K562 (cell line): ENCODE results near the gene TMEM185B. TPM values are rescaled to one million over a fixed set of nuclear protein-coding genes. Genes with fewer than 3 reads are reported as not detected.

ENCODE experiments used
- ATAC-seq: fragments of 200-7000 bp; cut with Tn5 transposase; 3 replicates; pipeline ENCODE4 v1.9.1; 2020; ENCODE audit warnings: moderate library complexity
- BruUV-seq: library from RNA; stranded (reverse); fragments of 400-500 nt; replicated peaks from 2 replicates; lab custom pipeline; 2021; lab: Mats Ljungman, UMichigan
- CTCF ChIA-PET: fragments of 300-600 bp; formaldehyde crosslinking; extraction: SDS; loops from one replicate; lab custom pipeline; 2021; ENCODE audit warnings: low intra/inter-chr PET ratio; lab: Yijun Ruan, JAX
- POLR2A ChIA-PET: fragments of 300-600, 350-650 bp; sonication (Branson Sonifier 250); formaldehyde crosslinking; extraction: SDS; loops from one replicate; lab custom pipeline; 2021; ENCODE audit warnings: antibody characterized with exemption, inconsistent platforms; lab: Yijun Ruan, JAX
- DNase-seq, 4 experiments: peaks; one replicate each; pipeline versions ENCODE4 v3.0.0 to v3.0.0-alpha.2; 2011 to 2018; ENCODE audit warnings: low spot score in 3 of 4, mixed read lengths in 3 of 4; ENCODE audit errors: extremely low read depth in 1 of 4
- FAIRE-seq: peaks from 2 replicates; lab custom pipeline; 2011; peaks lifted over from hg19 to GRCh38; lab: Jason Lieb, UNC
- H2AFZ ChIP-seq: 2 replicates; pipeline ENCODE4 v1.6.0; 2011; ENCODE audit warnings: low read depth, low read length, control low read depth, inconsistent platforms
- H3K27ac ChIP-seq: fragments of 200-600 bp; 3 replicates; pipeline ENCODE4 v1.8.0; 2011; ENCODE audit warnings: low read depth, mild to moderate bottlenecking, control low read depth, inconsistent platforms, low read length, moderate library complexity, mixed read lengths; ENCODE audit errors: extremely low read depth
- H3K27me3 ChIP-seq, 2 experiments: fragments of 300-600 bp in 1 of 2; 2 replicates in 1 of 2; 3 replicates in 1 of 2; pipeline versions ENCODE4 v1.6.0 to v1.8.0; 2011; ENCODE audit warnings: inconsistent platforms in 2 of 2, low read length in 2 of 2, mild to moderate bottlenecking in 1 of 2, mixed read lengths in 1 of 2, moderate library complexity in 1 of 2; ENCODE audit not compliant: control insufficient read depth in 2 of 2, insufficient read depth in 2 of 2
- H3K36me3 ChIP-seq: fragments of 300-600 bp; 3 replicates; pipeline ENCODE4 v1.8.0; 2011; ENCODE audit warnings: mild to moderate bottlenecking, low read length, inconsistent platforms; ENCODE audit not compliant: control insufficient read depth, insufficient read depth
- H3K4me1 ChIP-seq, 2 experiments: fragments of 200-600 bp in 1 of 2; replicated peaks in 1 of 2; 2 replicates in 1 of 2; 3 replicates in 1 of 2; pipeline versions ENCODE4 v1.5.1 to v1.8.0; 2011; ENCODE audit warnings: inconsistent platforms in 2 of 2, low read length in 2 of 2, mild to moderate bottlenecking in 1 of 2, mixed read lengths in 1 of 2, moderate library complexity in 1 of 2; ENCODE audit not compliant: control insufficient read depth in 2 of 2, insufficient read depth in 2 of 2
- H3K4me2 ChIP-seq: 2 replicates; pipeline ENCODE4 v1.6.1; 2011; ENCODE audit warnings: low read length, control low read depth, inconsistent platforms, mixed read lengths; ENCODE audit not compliant: insufficient read depth
- H3K4me3 ChIP-seq: fragments of 200-600 bp; sonication (generic), shearing (Covaris generic); 2 replicates; pipeline ENCODE4 v1.5.1; 2016; ENCODE audit warnings: control low read depth, inconsistent platforms
- H3K79me2 ChIP-seq: fragments of 200-600 bp; 3 replicates; pipeline ENCODE4 v1.8.0; 2011; ENCODE audit warnings: low read length, inconsistent platforms; ENCODE audit not compliant: control insufficient read depth, insufficient read depth
- H3K9ac ChIP-seq, 2 experiments: 2 replicates each; pipeline versions ENCODE4 v1.6.0 to v1.6.1; 2011; ENCODE audit warnings: low read depth in 2 of 2, low read length in 2 of 2, control low read depth in 1 of 2, inconsistent platforms in 1 of 2, mild to moderate bottlenecking in 1 of 2, mixed read lengths in 1 of 2; ENCODE audit not compliant: insufficient read depth in 1 of 2
- H3K9me1 ChIP-seq: one replicate; pipeline ENCODE4 v1.6.0; 2011; ENCODE audit warnings: inconsistent platforms, mild to moderate bottlenecking, low read length, moderate library complexity; ENCODE audit not compliant: control insufficient read depth, insufficient read depth
- H3K9me3 ChIP-seq: replicated peaks from 2 replicates; pipeline ENCODE4 v1.5.1; 2011; ENCODE audit warnings: low read depth, low read length, inconsistent platforms; ENCODE audit not compliant: control insufficient read depth, insufficient read depth
- H4K20me1 ChIP-seq: replicated peaks from 2 replicates; pipeline ENCODE4 v1.6.1; 2011; ENCODE audit warnings: low read length, inconsistent platforms, mixed read lengths; ENCODE audit not compliant: control insufficient read depth, insufficient read depth
- KLF10 ChIP-seq: fragments of 250-450 bp; sonication (Bioruptor Pico); IDR thresholded peaks from 2 replicates; pipeline ENCODE4 v1.6.1; 2021; ENCODE audit warnings: matching md5 sums
- MTA2 ChIP-seq: fragments of 450-650 bp; IDR thresholded peaks from 2 replicates; pipeline ENCODE4 v1.6.1; 2016; ENCODE audit warnings: low read depth
- NELFE ChIP-seq: IDR thresholded peaks from 2 replicates; pipeline ENCODE4 v1.6.1; 2011; ENCODE audit warnings: mild to moderate bottlenecking; ENCODE audit not compliant: insufficient read depth, insufficient read length
- POLR2A ChIP-seq: fragments of 450-650 bp; conservative IDR thresholded peaks from 2 replicates; pipeline ENCODE4 v1.6.1; 2016
- SMARCC2 ChIP-seq: fragments of 450-650 bp; IDR thresholded peaks from 2 replicates; pipeline ENCODE4 v1.6.1; 2017; ENCODE audit warnings: antibody characterized with exemption, moderate library complexity, mild to moderate bottlenecking, low read depth
- ZBTB5 ChIP-seq: fragments of 450-650 bp; IDR thresholded peaks from 2 replicates; pipeline ENCODE4 v1.6.1; 2017; ENCODE audit warnings: antibody characterized with exemption
- WGBS: fragments of 100-300 bp; shearing (Covaris generic); methylation state at CpG from one replicate; pipeline ENCODE4 v1.1.6; 2016; ENCODE audit warnings: low coverage, mixed read lengths; ENCODE audit not compliant: insufficient coverage; ENCODE audit errors: missing lambda C conversion rate; 5-methylcytosine and 5-hydroxymethylcytosine counted together
- in situ Hi-C: fragments of 300-500 bp; cut with MboI; formaldehyde crosslinking; loops from 4 replicates; pipeline ENCODE4 v1.15.0; 2018; ENCODE audit warnings: inconsistent platforms, mixed read lengths
- intact Hi-C: fragments of 100-400 bp; cut with micrococcal nuclease; formaldehyde crosslinking; loops from 2 replicates; pipeline ENCODE4 v1.14.2; 2022
- polyA plus RNA-seq, 8 experiments: library from polyadenylated mRNA; depleted of rRNA in 4 of 8; stranded (reverse) in 5 of 8; unstranded in 3 of 8; fragments of >200 nt; fragmentation: Nextera tagmentation in 2 of 8; fragmentation: Illumina TruSeq in 1 of 8; extraction: Ambion mirVana in 2 of 8; extraction: Trizol in 1 of 8; gene quantifications; 2 replicates each; pipeline versions ENCODE4 v1.2.1 to v1.2.3, GENCODE V29; 2011 to 2014; ENCODE audit warnings: inconsistent platforms in 1 of 8, missing spikeins in 1 of 8
- total RNA-seq, 7 experiments: library from RNA; depleted of rRNA in 6 of 7; stranded (reverse); fragments of >200 nt in 6 of 7; fragmentation: Illumina TruSeq in 2 of 7; extraction: Trizol in 2 of 7; gene quantifications; 2 replicates each; pipeline versions ENCODE4 v1.2.1 to v1.2.3, GENCODE V29; 2011 to 2021; ENCODE audit warnings: low replicate concordance in 1 of 7
- TF ChIP-seq, protein P1 (sequence below): fragments of 250-450 bp; sonication (Bioruptor Pico); IDR thresholded peaks from 2 replicates; pipeline ENCODE4 v1.4.0; 2020

The TMEM185B gene
- total and polyA plus RNA-seq, 9 of the 15 experiments (the other 6 are each of a cell fraction or from before 2014, with no cell fraction given): 2.9 to 28.2 (median 11.5) TPM

- POLR2A ChIA-PET: interaction anchor here (1.0 to 1.9 kb wide), 2 partner anchors 10 to 11 kb away, joined by 4 to 6 read pairs; no protein-coding TSS in a partner anchor
- ATAC-seq (no peak), DNase-seq (no peak), FAIRE-seq (no peak)
- no peak for TF ChIP-seq NELFE
- TF ChIP-seq MTA2: no peak
- no peak for TF ChIP-seq POLR2A
- no peak for TF ChIP-seq SMARCC2
- TF ChIP-seq, protein P1, sequence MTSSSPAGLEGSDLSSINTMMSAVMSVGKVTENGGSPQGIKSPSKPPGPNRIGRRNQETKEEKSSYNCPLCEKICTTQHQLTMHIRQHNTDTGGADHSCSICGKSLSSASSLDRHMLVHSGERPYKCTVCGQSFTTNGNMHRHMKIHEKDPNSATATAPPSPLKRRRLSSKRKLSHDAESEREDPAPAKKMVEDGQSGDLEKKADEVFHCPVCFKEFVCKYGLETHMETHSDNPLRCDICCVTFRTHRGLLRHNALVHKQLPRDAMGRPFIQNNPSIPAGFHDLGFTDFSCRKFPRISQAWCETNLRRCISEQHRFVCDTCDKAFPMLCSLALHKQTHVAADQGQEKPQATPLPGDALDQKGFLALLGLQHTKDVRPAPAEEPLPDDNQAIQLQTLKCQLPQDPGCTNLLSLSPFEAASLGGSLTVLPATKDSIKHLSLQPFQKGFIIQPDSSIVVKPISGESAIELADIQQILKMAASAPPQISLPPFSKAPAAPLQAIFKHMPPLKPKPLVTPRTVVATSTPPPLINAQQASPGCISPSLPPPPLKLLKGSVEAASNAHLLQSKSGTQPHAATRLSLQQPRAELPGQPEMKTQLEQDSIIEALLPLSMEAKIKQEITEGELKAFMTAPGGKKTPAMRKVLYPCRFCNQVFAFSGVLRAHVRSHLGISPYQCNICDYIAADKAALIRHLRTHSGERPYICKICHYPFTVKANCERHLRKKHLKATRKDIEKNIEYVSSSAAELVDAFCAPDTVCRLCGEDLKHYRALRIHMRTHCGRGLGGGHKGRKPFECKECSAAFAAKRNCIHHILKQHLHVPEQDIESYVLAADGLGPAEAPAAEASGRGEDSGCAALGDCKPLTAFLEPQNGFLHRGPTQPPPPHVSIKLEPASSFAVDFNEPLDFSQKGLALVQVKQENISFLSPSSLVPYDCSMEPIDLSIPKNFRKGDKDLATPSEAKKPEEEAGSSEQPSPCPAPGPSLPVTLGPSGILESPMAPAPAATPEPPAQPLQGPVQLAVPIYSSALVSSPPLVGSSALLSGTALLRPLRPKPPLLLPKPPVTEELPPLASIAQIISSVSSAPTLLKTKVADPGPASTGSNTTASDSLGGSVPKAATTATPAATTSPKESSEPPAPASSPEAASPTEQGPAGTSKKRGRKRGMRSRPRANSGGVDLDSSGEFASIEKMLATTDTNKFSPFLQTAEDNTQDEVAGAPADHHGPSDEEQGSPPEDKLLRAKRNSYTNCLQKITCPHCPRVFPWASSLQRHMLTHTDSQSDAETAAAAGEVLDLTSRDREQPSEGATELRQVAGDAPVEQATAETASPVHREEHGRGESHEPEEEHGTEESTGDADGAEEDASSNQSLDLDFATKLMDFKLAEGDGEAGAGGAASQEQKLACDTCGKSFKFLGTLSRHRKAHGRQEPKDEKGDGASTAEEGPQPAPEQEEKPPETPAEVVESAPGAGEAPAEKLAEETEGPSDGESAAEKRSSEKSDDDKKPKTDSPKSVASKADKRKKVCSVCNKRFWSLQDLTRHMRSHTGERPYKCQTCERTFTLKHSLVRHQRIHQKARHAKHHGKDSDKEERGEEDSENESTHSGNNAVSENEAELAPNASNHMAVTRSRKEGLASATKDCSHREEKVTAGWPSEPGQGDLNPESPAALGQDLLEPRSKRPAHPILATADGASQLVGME: no peak
- no peak for TF ChIP-seq ZBTB5
- no peak for TF ChIP-seq KLF10 (CRISPR knock-in tag)
- no peak overlapping the region for H3K4me3 ChIP-seq
- H3K9me1 ChIP-seq: no peaks in the 10 kb centered on the region
- in situ Hi-C loops: no loop called here
- H3K27ac ChIP-seq: no peak overlapping the region
- no TSS peak for BruUV-seq
- H3K36me3 ChIP-seq: no peaks in the 10 kb centered on the region
- H4K20me1 ChIP-seq: 0 out of 2 replicates have a peak, but pooled peaks cover 5% of the 10 kb centered on the region
- H3K9ac ChIP-seq: no peak overlapping the region
- CTCF ChIA-PET: no interaction called here
- no peaks in the 10 kb centered on the region for H3K79me2 ChIP-seq
- H3K9me3 ChIP-seq: no peaks in the 10 kb centered on the region
- 30% methylated on average over 10 of the region's 10 CpGs for WGBS
- no peak overlapping the region for H3K4me2 ChIP-seq
- H3K27me3 ChIP-seq: peaks cover 0 to 12% of the 10 kb centered on the region in 2 experiments; a peak in 3 of 5 replicates
- intact Hi-C loops: no loop called here
- peaks cover 0 to 9% of the 10 kb centered on the region in 2 experiments; a peak in 2 of 5 replicates for H3K4me1 ChIP-seq
- no peak overlapping the region for H2AFZ ChIP-seq
Observed at GRCh38 chr2:120208381-120209353, 14.5 kb downstream of the TMEM185B start.
